T-helper 2 cell treated with Interferon-gamma antibody and Interleukin-4, amounts not matched to agents 100 ng/mL and 5 ng/mL, for 36 hours (primary cell): ENCODE data around the gene HDAC8. TPM values are rescaled to one million over a fixed set of nuclear protein-coding genes. Genes with fewer than 3 reads are reported as not detected.
"Not testable (repeated sequence)": the region's sequence is repeated elsewhere in the genome, so short reads cannot be mapped to it uniquely, and the experiment has no call there.

Source experiments
- intact Hi-C: fragments of 100-400 bp; cut with micrococcal nuclease; formaldehyde crosslinking; loops from one replicate; pipeline ENCODE4 v1.15.1; 2023
- total RNA-seq: library from RNA; stranded (reverse); gene quantifications from 2 replicates; pipeline ENCODE4 v1.2.3, GENCODE V29; 2022

Gene HDAC8
- total RNA-seq, 1 donor from 2014 or later: 30.5 TPM

- intact Hi-C loops: no loop called here
Measured at GRCh38 chrX:72326605-72327300, 245.9 kb downstream of the HDAC8 start.

- intact Hi-C loops: not testable (repeated sequence)
Measured at GRCh38 chrX:72319651-72320050, 253.0 kb downstream of the HDAC8 start.

GRCh38 chrX:72317139-72317538 is 255.5 kb downstream of the HDAC8 start:
- intact Hi-C loops: no loop called here

DNA sequence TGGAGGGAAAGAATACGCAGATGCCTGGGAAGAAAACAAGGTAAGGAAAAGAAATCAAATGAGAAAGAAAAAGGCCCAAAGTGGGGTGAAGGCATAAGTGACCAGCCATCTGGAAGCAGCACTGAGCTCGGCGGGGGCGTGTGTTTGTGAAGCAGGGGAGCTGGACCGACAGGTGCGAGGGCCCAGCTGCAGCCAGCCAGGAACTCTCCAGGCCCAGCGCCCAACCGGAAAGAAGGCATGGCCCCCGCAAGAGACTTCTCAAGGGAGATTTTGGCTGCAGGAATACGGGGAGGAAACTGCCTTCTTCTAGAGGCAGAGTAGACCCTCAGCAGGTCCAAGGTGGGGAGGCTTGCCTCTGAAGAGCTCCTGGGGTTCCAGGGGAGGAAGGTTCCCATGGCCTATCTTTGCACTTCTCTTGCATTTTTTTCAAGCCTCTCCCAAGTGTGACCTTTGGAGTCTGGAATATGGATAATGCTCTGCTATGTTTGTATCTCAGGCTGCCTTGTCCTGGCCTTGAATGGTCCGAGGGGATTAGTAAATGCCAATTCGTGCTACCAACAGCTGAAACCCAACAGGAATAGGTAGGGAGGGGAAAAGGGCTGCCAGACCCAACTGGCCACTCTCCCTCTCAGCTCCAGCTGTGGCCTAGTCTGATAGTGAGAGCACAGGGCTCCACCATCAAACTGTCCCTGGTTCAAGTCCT is 256.1 kb downstream of the HDAC8 start:
- intact Hi-C loops: no loop called here

DNA sequence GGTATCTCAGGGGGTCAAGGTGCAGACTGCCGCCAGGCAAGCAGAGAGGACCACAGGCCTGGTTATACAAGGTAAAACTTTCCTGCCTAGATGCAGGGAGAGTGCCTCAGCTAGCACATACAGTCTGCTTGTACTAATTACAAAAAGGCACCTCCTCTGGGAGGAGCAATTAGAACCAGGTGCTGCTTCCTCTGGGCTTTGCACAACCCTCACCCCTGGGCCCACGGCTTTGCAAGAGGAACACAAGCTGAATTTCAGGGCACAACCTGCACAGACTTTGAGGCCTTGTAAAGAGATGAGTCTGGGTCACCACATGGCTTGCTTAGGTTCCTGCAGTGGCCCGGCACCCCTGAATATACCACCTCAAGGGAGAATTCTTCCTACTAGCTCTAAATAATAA is 257.8 kb downstream of the HDAC8 start:
- intact Hi-C loops: no loop called here

GRCh38 chrX:72313707-72314641 is 258.7 kb downstream of the HDAC8 start:
- intact Hi-C loops: no loop called here

- intact Hi-C loops: no loop called here
Measured at GRCh38 chrX:72312311-72312940, 260.2 kb downstream of the HDAC8 start.

- intact Hi-C loops: no loop called here
Measured at GRCh38 chrX:72309297-72310071, 263.2 kb downstream of the HDAC8 start.

GRCh38 chrX:72308566-72309296 is 263.9 kb downstream of the HDAC8 start:
- intact Hi-C loops: no loop called here

DNA sequence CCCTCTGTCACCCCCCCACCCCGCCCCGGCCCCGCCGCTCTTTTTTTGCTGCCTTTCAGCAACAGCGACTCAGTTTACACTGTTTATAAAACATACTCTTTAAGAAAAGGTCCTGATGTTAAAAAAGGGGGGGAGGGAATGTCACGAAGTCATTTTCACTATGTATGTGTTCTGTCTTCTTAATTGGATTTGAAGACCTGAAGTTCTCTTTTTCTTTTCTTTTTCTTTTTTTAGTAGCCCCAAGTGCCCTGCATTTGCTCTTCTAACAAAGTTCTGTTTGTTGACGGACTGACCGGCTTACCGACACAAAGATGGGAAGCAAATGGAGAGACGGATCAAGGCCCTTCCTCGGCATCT is 264.5 kb downstream of the HDAC8 start:
- intact Hi-C loops: no loop called here

GRCh38 chrX:72307646-72308051 is 265.0 kb downstream of the HDAC8 start:
- intact Hi-C loops: no loop called here

DNA sequence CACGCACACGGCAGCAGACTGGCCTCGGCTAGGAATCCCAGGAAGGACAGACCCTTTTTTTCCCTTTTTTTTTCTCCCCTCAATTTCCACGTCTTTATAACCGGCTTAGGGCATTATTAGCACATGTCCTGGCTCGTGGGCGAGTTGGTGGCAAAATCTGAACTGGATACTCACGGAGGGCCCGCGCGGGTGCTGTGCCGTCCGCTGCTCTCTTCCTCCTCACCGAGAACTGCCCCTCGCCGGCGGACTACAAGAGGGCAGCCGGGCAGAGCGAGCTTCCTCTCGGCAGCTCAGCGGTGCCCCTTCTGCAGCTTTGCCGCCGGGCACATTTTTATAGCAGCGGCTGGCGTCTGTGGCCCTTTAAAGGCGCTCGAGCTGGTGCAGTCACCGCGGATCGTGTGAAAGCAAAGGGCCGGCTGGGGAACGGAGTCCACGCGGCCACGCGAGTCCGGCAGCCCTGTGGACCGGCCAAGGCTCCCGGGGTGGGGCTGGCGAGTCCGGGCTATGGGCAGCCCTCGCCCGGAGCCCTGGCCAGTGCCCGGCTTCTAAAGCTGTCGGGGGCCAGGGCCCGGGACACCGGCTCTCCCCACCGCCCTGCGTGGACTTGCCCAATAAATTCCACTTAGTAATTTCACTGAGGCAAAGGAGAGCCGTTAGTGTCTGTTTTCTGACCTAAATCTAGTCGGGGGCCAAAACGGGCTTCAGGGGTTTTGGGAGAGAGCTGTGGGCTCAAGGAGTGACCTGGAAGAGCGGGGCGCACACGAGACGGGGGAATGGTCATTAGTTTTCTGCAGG is 265.6 kb downstream of the HDAC8 start:
- intact Hi-C loops: no loop called here

GRCh38 chrX:72306085-72306801 is 266.4 kb downstream of the HDAC8 start:
- intact Hi-C loops: no loop called here

- intact Hi-C loops: no loop called here
Measured at GRCh38 chrX:72305286-72306084, 267.2 kb downstream of the HDAC8 start, which contains the start of gene CITED1. Gene CITED1, minus strand, starts transcription at chrX:72305914. Its CDS starts 3,045 bp downstream, at chrX:72302869.

DNA sequence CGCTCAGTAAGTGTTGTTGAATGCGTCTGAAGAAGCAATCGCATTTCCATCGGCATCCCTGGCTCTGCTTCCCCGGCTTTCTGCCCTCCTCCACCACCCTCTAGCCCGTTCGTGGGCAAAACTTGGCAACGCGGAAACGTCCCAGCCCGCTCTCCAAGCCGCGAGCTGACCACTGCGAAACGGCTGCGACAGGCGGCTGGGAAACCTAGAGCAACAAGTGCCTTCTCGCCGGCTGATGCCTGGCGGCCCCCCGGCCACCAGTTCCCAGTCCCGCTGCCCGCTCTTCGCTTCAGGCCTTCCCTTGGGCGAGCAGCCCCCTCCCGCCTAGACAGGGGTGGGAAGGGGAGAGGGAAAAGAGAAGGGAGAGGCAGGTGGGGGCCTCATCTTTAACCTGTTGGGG is 267.8 kb downstream of the HDAC8 start:
- intact Hi-C loops: no loop called here

GRCh38 chrX:72301781-72302180 is 270.9 kb downstream of the HDAC8 start:
- intact Hi-C loops: no loop called here

DNA sequence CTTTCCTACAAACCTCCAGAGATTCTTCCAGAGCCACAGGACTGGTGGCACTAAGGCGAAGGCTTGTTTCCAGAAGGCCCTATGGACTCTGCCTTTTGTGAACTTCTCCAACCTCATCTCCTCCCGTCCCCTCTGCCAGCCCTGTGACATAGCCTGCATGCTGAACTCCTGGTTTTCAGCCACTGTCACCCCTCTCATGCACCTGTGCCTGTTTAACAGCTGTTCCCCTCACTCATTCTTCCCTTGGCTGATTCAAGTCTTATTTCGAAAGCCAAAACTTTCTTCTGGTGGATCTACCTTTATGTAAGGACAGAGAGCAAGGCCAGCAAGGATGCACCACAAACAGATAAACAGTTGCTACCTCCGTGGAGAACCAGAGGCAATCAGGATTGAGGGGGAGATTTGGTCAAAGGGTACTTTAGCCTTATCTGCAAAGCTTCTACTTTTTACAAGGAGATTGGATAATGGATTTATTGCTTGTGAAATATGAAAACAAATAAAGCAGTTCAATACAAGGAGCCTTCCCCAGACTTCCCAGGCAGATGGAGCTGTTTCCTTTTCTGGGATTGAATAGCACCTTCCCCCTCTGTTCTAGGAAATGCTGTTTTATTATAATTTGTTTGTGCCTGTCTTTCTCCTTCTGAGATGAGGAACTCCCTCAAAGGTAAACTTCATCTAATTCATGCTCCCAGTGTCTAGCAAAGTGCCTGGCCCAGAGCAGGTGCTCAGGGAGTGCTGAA is 272.6 kb downstream of the HDAC8 start:
- intact Hi-C loops: no loop called here
